Testis (tissue), 3 donors: ENCODE measurements around the gene ASMTL. TPM values are rescaled to one million over a fixed set of nuclear protein-coding genes. Genes with fewer than 3 reads are reported as not detected.
"Not testable (repeated sequence)": the region's sequence is repeated elsewhere in the genome, so short reads cannot be mapped to it uniquely, and the experiment has no call there.

ENCODE experiments used
- DNase-seq: peaks from one replicate; pipeline ENCODE4 v3.0.0-alpha.2; 2019
- H3K27ac ChIP-seq, 2 donors: fragments of 200-600 bp; sonication (generic); one replicate each; pipeline ENCODE4 v1.5.1; 2019
- H3K27me3 ChIP-seq: fragments of 200-600 bp; sonication (generic); one replicate; pipeline ENCODE4 v1.5.1; 2019
- H3K36me3 ChIP-seq: fragments of 200-600 bp; sonication (generic); one replicate; pipeline ENCODE4 v1.5.1; 2017; ENCODE audit warnings: low read depth; ENCODE audit errors: missing control alignments
- H3K4me1 ChIP-seq: fragments of 200-600 bp; sonication (generic); one replicate; pipeline ENCODE4 v1.5.1; 2019
- H3K4me3 ChIP-seq, 2 donors: fragments of 200-600 bp; sonication (generic); one replicate each; pipeline ENCODE4 v1.5.1; 2017 to 2019
- H3K9me3 ChIP-seq: fragments of 200-600 bp; sonication (generic); one replicate; pipeline ENCODE4 v1.5.1; 2017
- POLR2A ChIP-seq: fragments of 450-650 bp; IDR thresholded peaks from one replicate; pipeline ENCODE4 v1.6.1; 2017; ENCODE audit warnings: antibody characterized with exemption, mild to moderate bottlenecking, moderate library complexity
- WGBS, 2 donors: methylation state at CpG; one replicate each; pipeline ENCODE4 v1.1.5; 2018; 5-methylcytosine and 5-hydroxymethylcytosine counted together
- intact Hi-C: fragments of 100-400 bp; cut with DNase I; formaldehyde crosslinking; loops from one replicate; pipeline ENCODE4 v1.15.1; 2023; ENCODE audit warnings: low total_unique reads
- polyA plus RNA-seq: library from polyadenylated mRNA; stranded (reverse); fragments of 350-450 nt; fragmentation: Illumina TruSeq; extraction: RNeasy Lipid Tissue Mini Kit (QIAGEN cat#74804); gene quantifications from one replicate; pipeline ENCODE4 v1.2.3, GENCODE V29; 2014; ENCODE audit warnings: low read depth, low replicate concordance; ENCODE audit not compliant: insufficient read depth
- total RNA-seq, 2 donors: library from RNA; depleted of rRNA; stranded (reverse); fragments of >200 nt; gene quantifications; one replicate each; pipeline ENCODE4 v1.2.3, GENCODE V29; 2016
- TF ChIP-seq, protein P1 (sequence below), 3 experiments: fragments of 450-650 bp in 2 of 3; fragments of 200-600 bp in 1 of 3; sonication (generic) in 1 of 3; IDR thresholded peaks; one replicate each; pipeline ENCODE4 v1.5.1; 2016 to 2019; ENCODE audit warnings: antibody characterized with exemption in 3 of 3, mild to moderate bottlenecking in 2 of 3, moderate library complexity in 1 of 3

The ASMTL gene
- total and polyA plus RNA-seq, 3 donors from 2014 or later, result 27.0 to 41.2 (median 31.0) TPM

DNA sequence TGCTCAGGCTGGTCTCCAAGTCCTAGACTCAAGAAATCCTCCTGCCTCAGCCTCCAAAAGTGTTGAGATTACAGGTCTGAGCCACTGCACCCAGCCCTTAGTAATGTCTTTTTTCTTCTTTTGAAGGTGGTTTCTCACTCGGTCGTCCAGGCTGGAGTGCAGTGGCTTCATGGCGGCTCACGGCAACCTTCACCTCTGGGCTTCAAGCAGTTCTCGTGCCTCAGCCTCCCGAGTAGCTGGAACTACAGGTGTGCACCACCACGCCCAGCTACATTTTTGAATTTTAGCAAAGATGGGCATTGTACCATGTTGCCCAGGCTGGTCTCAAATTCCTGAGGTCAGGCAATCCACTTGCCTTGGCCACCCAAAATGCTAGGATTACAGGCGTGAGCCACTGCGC is 32.3 kb upstream of the ASMTL start:
- intact Hi-C loops, result no loop called here
- no peak overlapping the region for H3K27ac ChIP-seq
- H3K4me1 ChIP-seq, result no peaks in the 10 kb centered on the region
- no peaks in the 10 kb centered on the region for H3K27me3 ChIP-seq
- H3K4me3 ChIP-seq, result no peak overlapping the region
- H3K9me3 ChIP-seq, result no peaks in the 10 kb centered on the region
- DNase-seq, result no peak
- 86 to 93% methylated on average over 9 of the region's 9 CpGs for WGBS, 2 donors
- H3K36me3 ChIP-seq, result no peaks in the 10 kb centered on the region
- TF ChIP-seq POLR2A, result no peak
- TF ChIP-seq, protein P1, sequence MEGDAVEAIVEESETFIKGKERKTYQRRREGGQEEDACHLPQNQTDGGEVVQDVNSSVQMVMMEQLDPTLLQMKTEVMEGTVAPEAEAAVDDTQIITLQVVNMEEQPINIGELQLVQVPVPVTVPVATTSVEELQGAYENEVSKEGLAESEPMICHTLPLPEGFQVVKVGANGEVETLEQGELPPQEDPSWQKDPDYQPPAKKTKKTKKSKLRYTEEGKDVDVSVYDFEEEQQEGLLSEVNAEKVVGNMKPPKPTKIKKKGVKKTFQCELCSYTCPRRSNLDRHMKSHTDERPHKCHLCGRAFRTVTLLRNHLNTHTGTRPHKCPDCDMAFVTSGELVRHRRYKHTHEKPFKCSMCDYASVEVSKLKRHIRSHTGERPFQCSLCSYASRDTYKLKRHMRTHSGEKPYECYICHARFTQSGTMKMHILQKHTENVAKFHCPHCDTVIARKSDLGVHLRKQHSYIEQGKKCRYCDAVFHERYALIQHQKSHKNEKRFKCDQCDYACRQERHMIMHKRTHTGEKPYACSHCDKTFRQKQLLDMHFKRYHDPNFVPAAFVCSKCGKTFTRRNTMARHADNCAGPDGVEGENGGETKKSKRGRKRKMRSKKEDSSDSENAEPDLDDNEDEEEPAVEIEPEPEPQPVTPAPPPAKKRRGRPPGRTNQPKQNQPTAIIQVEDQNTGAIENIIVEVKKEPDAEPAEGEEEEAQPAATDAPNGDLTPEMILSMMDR (IDR thresholded peaks at IDR 0.05), result no peak

DNA sequence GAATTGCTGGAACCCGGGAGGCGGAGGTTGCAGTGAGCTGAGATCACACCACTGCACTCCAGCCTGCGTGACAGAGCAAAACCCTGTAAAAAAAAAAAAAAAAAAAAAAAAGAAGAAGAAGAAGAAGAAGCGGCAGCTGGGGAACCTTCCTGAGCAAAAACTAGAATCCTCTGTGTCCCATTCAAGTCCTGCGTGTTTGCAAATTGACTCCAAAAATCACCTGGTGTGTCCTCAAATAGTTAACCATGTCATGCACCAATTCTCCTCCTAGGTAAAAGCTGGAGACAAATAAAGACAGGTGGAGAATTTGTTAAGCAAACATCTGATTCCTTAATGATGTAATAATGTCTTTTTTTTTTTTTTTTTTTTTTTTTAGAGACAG is 31.9 kb upstream of the ASMTL start:
- Histone ChIP-seq H3K27me3 (no peaks in the 10 kb centered on the region), H3K27ac (no peak overlapping the region), H3K36me3 (no peaks in the 10 kb centered on the region), H3K4me3 (no peak overlapping the region), H3K9me3 (no peaks in the 10 kb centered on the region), H3K4me1 (no peaks in the 10 kb centered on the region)
- intact Hi-C loops, result no loop called here
- no peak for DNase-seq
- WGBS, 2 donors, result 86 to 88% methylated on average over 5 of the region's 5 CpGs
- no peak for TF ChIP-seq POLR2A
- TF ChIP-seq, protein P1 (IDR thresholded peaks at IDR 0.05), result no peak

DNA sequence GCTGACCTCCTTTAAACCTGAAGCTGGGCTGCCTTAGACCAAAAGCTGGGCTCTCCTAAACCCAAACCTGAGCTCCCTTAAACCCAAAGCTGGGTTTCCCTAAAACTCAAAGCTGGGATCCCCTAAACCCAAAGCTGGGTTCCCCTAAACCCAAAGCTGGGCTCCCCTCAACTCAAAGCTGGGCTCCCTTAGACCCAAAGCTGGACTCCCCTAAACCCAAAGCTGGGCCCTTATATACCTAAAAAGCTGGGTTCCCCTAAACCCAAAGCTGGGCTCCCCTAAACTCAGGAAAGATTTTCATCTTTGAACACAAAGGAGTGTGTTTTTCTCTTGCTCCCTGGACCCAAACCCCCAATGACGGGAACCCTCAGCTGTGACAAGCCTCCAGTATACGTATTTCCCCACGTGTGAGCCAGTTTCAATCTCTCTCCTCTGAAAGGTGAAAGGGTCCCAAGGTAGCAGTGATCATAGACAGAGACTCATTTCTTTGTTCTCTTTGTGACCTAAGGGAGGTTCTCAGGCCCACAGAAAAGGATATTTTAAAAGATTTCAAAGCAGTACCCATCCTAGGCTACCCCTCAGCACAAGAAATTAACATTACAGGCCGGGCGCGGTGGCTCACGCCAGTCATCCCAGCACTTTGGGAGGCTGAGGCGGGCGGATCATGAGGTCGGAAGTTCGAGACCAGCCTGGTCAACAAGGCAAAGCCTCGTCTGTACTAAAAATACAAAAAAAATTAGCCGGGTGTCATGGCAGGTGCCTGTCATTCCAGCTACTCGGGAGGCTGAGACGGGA is 31.3 kb upstream of the ASMTL start:
- no peak overlapping the region for H3K27ac ChIP-seq
- no peaks in the 10 kb centered on the region for H3K27me3 ChIP-seq
- TF ChIP-seq, protein P1 (IDR thresholded peaks at IDR 0.05), result no peak
- no peak for TF ChIP-seq POLR2A
- intact Hi-C loops, result no loop called here
- H3K36me3 ChIP-seq, result no peaks in the 10 kb centered on the region
- WGBS, 2 donors, result 86 to 89% methylated on average over 15 of the region's 15 CpGs
- H3K9me3 ChIP-seq, result no peaks in the 10 kb centered on the region
- no peak for DNase-seq
- H3K4me3 ChIP-seq, result no peak overlapping the region
- H3K4me1 ChIP-seq, result no peaks in the 10 kb centered on the region

DNA sequence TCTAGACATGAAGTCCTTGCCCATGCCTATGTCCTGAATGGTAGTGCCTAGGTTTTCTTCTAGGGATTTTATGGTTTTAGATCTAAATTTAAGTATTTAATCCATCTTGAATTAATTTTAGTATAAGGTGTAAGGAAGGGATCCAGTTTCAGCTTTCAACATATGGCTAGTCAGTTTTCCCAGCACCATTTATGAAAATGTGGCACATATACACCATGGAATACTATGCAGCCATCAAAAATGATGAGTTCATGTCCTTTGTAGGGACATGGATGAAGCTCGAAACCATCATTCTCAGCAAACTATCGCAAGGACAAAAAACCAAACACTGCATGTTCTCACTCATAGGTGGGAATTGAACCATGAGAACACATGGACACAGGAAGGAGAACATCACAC is 29.8 kb upstream of the ASMTL start:
- H3K4me1 ChIP-seq, DNase-seq, H3K36me3 ChIP-seq, H3K27me3 ChIP-seq, intact Hi-C loops, H3K4me3 ChIP-seq, H3K9me3 ChIP-seq, H3K27ac ChIP-seq: not testable (repeated sequence)
- 100% methylated on average over 1 of the region's 2 CpGs for WGBS, 2 donors

DNA sequence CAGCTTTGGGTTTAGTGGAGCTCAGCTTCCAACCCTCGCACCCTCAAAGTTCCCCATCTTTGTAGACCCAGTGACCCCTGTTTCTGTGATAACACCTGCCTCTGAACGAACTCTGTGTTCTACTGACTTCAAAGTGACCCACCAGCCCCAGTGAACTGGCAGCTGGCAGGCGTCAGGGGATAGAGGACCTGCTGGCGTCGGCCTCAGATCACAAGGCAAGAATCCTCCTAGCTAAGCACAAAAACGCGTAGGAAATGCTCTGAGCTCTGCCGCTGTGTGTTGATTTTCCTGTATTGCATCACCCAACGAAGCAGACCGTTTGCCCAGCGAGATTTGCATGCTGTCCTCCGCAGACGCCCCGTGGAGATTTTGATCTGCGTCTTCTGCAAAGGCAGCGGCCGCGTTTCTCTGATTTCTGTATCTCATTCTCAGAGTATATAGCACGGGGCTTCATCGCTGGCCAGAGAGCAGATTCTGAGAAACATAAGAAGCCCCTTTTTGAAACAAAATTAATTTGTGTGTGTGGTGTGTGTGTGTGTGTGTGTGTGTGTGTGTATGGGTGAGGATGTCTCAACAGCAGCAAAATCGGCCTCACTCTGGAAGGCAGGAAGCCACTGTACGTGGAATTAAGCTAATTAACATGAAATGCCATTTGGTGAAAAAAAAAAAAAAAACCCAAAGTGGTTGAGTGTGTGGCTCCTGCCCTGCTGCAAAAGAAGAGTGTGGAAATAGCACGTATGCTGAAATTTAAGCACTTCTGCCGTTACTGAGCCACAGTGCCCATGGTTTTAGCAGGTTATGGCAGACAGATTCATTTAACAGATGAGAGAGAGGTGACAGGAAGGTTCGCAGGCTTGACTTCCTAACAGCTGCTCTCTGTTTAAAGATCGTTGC is 29.2 kb upstream of the ASMTL start:
- TF ChIP-seq POLR2A, result no peak
- TF ChIP-seq, protein P1 (IDR thresholded peaks at IDR 0.05), result no peak
- 19 to 25% methylated on average over 26 of the region's 26 CpGs for WGBS, 2 donors
- Histone ChIP-seq H3K4me1 (no peaks in the 10 kb centered on the region), H3K27ac (no peak overlapping the region), H3K36me3 (no peaks in the 10 kb centered on the region), H3K27me3 (no peaks in the 10 kb centered on the region), H3K4me3 (no peak overlapping the region), H3K9me3 (no peaks in the 10 kb centered on the region)
- peak; percentile 64 for DNase-seq
- intact Hi-C loops, result no loop called here
